Thoracic aorta (tissue), 2 donors: ENCODE measurements around the gene CELF4. TPM values are rescaled to one million over a fixed set of nuclear protein-coding genes. Genes with fewer than 3 reads are reported as not detected.

Experiments used
- ATAC-seq: fragments of 150-250 bp; one replicate; pipeline ENCODE4 v1.8.0; 2017; ENCODE audit warnings: low read depth; ENCODE audit not compliant: insufficient number of reproducible peaks, low FRiP score
- DNase-seq: peaks from one replicate; pipeline ENCODE4 v3.0.0-alpha.2; 2020; ENCODE audit warnings: low spot score
- H3K27ac ChIP-seq, 2 donors: fragments of 200-600 bp; sonication (generic); 1 replicate in 1 of 2; 2 replicates in 1 of 2; pipeline ENCODE4 v1.5.1; 2016; ENCODE audit warnings: mild to moderate bottlenecking in 2 of 2, moderate library complexity in 2 of 2
- H3K27me3 ChIP-seq: fragments of 200-600 bp; sonication (generic); replicated peaks from 2 replicates; pipeline ENCODE4 v1.6.0; 2016; ENCODE audit warnings: mild to moderate bottlenecking; ENCODE audit not compliant: insufficient read depth
- H3K36me3 ChIP-seq: fragments of 200-600 bp; sonication (generic); one replicate; pipeline ENCODE4 v1.5.1; 2016
- H3K4me1 ChIP-seq, 2 donors: fragments of 200-600 bp; sonication (generic); 1 replicate in 1 of 2; 2 replicates in 1 of 2; pipeline versions ENCODE4 v1.5.1 to v1.6.0; 2016; ENCODE audit warnings: low read depth in 2 of 2, mild to moderate bottlenecking in 1 of 2; ENCODE audit not compliant: control insufficient read depth in 1 of 2
- H3K4me3 ChIP-seq: fragments of 200-600 bp; sonication (generic); 2 replicates; pipeline ENCODE4 v1.5.1; 2016; ENCODE audit warnings: mild to moderate bottlenecking
- H3K9me3 ChIP-seq: fragments of 200-600 bp; sonication (generic); 2 replicates; pipeline ENCODE4 v1.5.1; 2016
- CTCF ChIP-seq: fragments of 200-600 bp; sonication (generic); IDR thresholded peaks from one replicate; pipeline ENCODE4 v1.5.1; 2019; ENCODE audit warnings: antibody characterized with exemption
- total RNA-seq, 2 donors: library from RNA; depleted of rRNA; stranded (reverse); fragments of >200 nt; gene quantifications; one replicate each; pipeline versions ENCODE4 v1.1.0 to v1.2.3, GENCODE V29; 2016

CELF4 gene
- total RNA-seq, 2 donors from 2014 or later = not detected

DNA sequence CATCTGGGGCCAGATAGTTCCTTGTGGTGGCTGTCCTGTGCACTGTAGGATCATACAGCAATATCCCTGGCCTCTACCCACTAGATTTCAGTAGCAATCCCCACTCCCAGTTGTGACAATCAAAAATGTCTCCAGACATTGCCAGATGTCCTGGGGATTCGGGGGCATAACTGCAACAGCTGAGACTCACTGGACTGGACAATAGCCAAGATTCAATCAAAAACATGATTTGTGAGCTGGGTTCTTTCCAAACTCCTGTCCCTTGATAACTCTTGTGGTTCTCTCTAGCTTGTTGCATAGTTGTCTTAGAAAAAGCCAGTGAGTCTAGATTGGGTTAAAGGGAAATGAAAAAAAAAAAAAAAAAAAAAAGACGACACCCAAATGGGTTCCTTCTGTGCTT, 293.4 kb downstream of the CELF4 start:
- H3K9me3 ChIP-seq = no peaks in the 10 kb centered on the region
- H3K4me3 ChIP-seq = no peak overlapping the region
- no peaks in the 10 kb centered on the region for H3K4me1 ChIP-seq
- no peak for ATAC-seq
- no peaks in the 10 kb centered on the region for H3K27me3 ChIP-seq
- H3K27ac ChIP-seq = no peak overlapping the region
- DNase-seq = no peak
- no peaks in the 10 kb centered on the region for H3K36me3 ChIP-seq
- TF ChIP-seq CTCF = no peak

GRCh38 chr18:37270666-37271052, 294.9 kb downstream of the CELF4 start:
- no peaks in the 10 kb centered on the region for H3K36me3 ChIP-seq
- no peak for ATAC-seq
- H3K27ac ChIP-seq = no peak overlapping the region
- TF ChIP-seq CTCF = no peak
- H3K9me3 ChIP-seq = no peaks in the 10 kb centered on the region
- H3K27me3 ChIP-seq = no peaks in the 10 kb centered on the region
- H3K4me3 ChIP-seq = no peak overlapping the region
- DNase-seq = no peak
- no peaks in the 10 kb centered on the region for H3K4me1 ChIP-seq

DNA sequence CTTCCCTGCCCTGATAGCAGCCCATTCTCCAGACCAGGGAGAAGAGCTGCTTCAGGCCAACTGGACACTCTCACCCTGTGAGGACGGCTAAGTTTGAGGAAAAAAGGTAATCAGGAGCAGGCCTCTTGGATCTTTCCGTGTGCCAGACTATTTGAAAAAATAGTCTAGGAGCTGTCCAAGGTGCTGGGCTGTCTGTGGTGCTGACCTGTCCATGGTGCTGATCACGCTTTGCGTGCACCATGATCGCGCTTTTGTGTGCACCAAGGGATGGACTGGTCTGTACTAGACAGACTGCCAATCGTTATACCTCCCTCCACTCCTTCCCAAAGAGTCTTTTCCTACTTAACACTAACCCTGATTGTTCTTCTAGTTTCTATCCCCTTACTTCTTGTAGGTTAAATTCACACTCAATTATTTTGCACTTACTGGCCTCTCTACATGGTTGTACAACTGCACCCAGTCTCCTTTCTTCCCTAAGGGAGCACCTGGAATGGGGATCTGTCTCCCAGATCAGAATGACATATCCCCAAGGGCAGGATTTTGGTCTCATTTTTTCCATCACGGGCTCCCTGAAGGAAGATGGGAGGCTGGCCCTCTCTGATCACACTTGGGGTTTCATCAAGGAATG, 295.4 kb downstream of the CELF4 start:
- Histone ChIP-seq H3K27ac (no peak overlapping the region), H3K9me3 (no peaks in the 10 kb centered on the region), H3K36me3 (no peaks in the 10 kb centered on the region), H3K4me3 (no peak overlapping the region), H3K27me3 (no peaks in the 10 kb centered on the region), H3K4me1 (no peaks in the 10 kb centered on the region)
- ATAC-seq (no peak), DNase-seq (no peak)
- TF ChIP-seq CTCF = no peak

DNA sequence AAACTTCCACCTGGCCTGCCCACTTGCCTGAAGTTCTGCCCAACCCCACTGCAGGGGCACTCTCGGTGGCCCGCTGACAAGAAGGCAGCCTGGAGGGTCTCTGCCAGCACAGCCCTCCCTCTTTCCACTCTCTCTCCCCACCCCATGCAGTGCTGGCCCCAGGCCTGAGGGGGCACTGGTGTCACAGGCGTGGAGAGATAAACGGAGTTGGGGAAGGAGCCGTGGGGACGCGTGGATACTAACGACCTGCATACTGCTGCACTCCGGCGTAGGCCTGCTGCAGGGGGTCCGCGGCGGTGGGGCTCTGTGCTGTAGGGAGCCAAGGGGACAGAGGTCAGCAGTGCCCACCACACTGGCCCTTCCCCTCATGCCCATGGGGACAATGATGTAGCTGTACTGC, 299.3 kb downstream of the CELF4 start:
- TF ChIP-seq CTCF = no peak
- Histone ChIP-seq H3K27ac (no peak overlapping the region), H3K9me3 (no peaks in the 10 kb centered on the region), H3K27me3 (no peaks in the 10 kb centered on the region), H3K36me3 (no peaks in the 10 kb centered on the region), H3K4me1 (no peaks in the 10 kb centered on the region), H3K4me3 (no peak overlapping the region)
- no peak for ATAC-seq
- no peak for DNase-seq

DNA sequence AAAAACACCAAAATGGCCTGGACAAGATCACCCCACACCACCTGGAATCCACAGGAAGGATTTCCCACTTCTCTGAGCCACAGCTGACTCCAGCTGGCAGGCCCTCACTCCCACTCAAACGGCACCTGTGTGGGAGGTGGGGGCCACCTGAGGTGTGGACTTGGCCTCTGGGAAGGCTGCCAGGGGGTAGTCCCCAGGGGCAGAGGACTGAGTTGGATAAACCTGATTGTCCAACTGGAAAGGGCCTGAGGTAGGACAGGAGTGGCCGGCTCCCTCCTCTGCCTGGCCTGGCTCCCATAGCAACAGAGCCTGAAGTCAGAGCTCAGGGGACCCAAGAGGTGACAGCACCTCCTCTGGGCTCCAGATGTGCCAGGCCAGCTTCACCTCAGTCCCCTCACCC, 300.2 kb downstream of the CELF4 start:
- Histone ChIP-seq H3K27me3 (no peaks in the 10 kb centered on the region), H3K4me3 (no peak overlapping the region), H3K36me3 (no peaks in the 10 kb centered on the region), H3K4me1 (no peaks in the 10 kb centered on the region), H3K9me3 (no peaks in the 10 kb centered on the region), H3K27ac (no peak overlapping the region)
- ATAC-seq (no peak), DNase-seq (no peak)
- TF ChIP-seq CTCF = no peak
